Measurements from ENCODE around the gene HTR4. TPM values are rescaled to one million over a fixed set of nuclear protein-coding genes. Genes with fewer than 3 reads are reported as not detected.

The HTR4 gene
- total and polyA plus RNA-seq, 2 donors (not counting 3 experiments of a cell fraction or from before 2014, with no cell fraction given): not detected

DNA sequence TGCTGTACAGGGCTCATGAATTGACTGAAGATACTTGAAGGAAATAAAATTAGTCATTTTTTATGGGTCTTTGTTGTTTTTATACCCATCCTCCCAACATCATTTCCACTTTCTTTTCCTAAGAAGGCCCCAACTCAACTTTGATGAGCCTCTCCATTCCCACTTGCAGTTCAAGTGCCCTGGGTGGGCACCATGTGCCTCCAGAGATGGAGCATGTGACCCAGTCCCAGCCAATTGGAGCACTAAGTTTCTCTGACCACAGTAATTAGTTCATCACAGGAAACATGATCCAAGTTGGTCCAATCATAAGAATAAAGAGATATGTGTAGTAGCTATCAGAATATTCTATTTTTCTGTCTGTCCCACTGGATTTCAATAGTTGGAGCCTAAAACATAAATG lies 46.9 kb downstream of the HTR4 start:
- Histone ChIP-seq H3K36me3 (ENCODE audit: control insufficient read depth in 2 of 2, extremely low read depth in 1 of 2, insufficient read depth in 2 of 2, low read length in 2 of 2) (no peaks in the 10 kb centered on the region), H2AFZ (ENCODE audit: low read depth, low read length) (no peak overlapping the region), H4K20me1 (replicated peaks; ENCODE audit: control insufficient read depth, extremely low read depth, insufficient read depth, low read length) (no peaks in the 10 kb centered on the region), H3K4me1 (ENCODE audit: control insufficient read depth, extremely low read depth, insufficient read depth, low read length) (no peaks in the 10 kb centered on the region), H3K79me2 (ENCODE audit: control insufficient read depth, insufficient read depth, low read length) (no peaks in the 10 kb centered on the region), H3K9ac (replicated peaks; ENCODE audit: extremely low read depth, insufficient read depth, low read length) (no peak overlapping the region), H3K9me3 (replicated peaks; ENCODE audit: control insufficient read depth, insufficient read depth, low read length) (no peaks in the 10 kb centered on the region), H3K4me2 (ENCODE audit: insufficient read depth, low read length) (no peak overlapping the region), H3K27ac (ENCODE audit: insufficient read depth, low read depth, low read length) (no peak overlapping the region), H3K27me3 (ENCODE audit: control insufficient read depth in 2 of 2, insufficient read depth in 2 of 2, low read length in 2 of 2) (no peaks in the 10 kb centered on the region), H3K9me1 (replicated peaks; ENCODE audit: control insufficient read depth, extremely low read depth, insufficient read depth, low read length) (no peaks in the 10 kb centered on the region), H3K4me3 (replicated peaks in 1 of 3; ENCODE audit: insufficient read depth in 1 of 3, low read depth in 1 of 3, low read length in 3 of 3) (no peak overlapping the region)
- CTCF ChIA-PET: interaction anchor here (1.0 kb wide), 1 partner anchor 124 kb away, joined by 4 read pairs; no protein-coding TSS in a partner anchor
- FAIRE-seq (no peak), DNase-seq (ENCODE audit: low read depth, low spot score) (no peak)
- TF ChIP-seq MYC (IDR thresholded peaks at IDR 0.05; ENCODE audit: low read depth, low read length) (no peak), GATA2 (IDR thresholded peaks at IDR 0.05; ENCODE audit: insufficient read depth, insufficient read length, low read depth, low read length) (no peak), EZH2 (IDR thresholded peaks at IDR 0.05; ENCODE audit: borderline replicate concordance, low read depth, low read length, severe bottlenecking) (no peak), POLR2A (IDR thresholded peaks at IDR 0.05; ENCODE audit: low read depth, low read length) (no peak), FOS (IDR thresholded peaks at IDR 0.05; ENCODE audit: borderline replicate concordance, insufficient read depth, low read length) (no peak), MAX (IDR thresholded peaks at IDR 0.05; ENCODE audit: insufficient read depth, insufficient read length) (no peak), POLR2AphosphoS5 (IDR thresholded peaks at IDR 0.05; ENCODE audit: insufficient read depth, low read depth, low read length) (no peak)
- TF ChIP-seq, protein P1, sequence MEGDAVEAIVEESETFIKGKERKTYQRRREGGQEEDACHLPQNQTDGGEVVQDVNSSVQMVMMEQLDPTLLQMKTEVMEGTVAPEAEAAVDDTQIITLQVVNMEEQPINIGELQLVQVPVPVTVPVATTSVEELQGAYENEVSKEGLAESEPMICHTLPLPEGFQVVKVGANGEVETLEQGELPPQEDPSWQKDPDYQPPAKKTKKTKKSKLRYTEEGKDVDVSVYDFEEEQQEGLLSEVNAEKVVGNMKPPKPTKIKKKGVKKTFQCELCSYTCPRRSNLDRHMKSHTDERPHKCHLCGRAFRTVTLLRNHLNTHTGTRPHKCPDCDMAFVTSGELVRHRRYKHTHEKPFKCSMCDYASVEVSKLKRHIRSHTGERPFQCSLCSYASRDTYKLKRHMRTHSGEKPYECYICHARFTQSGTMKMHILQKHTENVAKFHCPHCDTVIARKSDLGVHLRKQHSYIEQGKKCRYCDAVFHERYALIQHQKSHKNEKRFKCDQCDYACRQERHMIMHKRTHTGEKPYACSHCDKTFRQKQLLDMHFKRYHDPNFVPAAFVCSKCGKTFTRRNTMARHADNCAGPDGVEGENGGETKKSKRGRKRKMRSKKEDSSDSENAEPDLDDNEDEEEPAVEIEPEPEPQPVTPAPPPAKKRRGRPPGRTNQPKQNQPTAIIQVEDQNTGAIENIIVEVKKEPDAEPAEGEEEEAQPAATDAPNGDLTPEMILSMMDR (IDR thresholded peaks at IDR 0.05; ENCODE audit: extremely low read depth in 1 of 2, insufficient read depth in 1 of 2, low read depth in 1 of 2, low read length in 2 of 2): no peak
- BruUV-seq (replicated peaks): no TSS peak
- intact Hi-C loops (cut with micrococcal nuclease): no loop called here
- dilution Hi-C loops (cut with MboI; ENCODE audit: extremely low pct_ligation_motif_present, low sequenced_read_pairs): no loop called here
- POLR2A ChIA-PET: no interaction called here
